GM12878 (cell line): ENCODE measurements around the gene RMDN3. TPM values are rescaled to one million over a fixed set of nuclear protein-coding genes. Genes with fewer than 3 reads are reported as not detected.
A peak's percentile ranks its signal among the peaks of the same experiment; 100 is the strongest.

Source experiments
- BCL11A ChIP-seq: IDR thresholded peaks from 2 replicates; pipeline ENCODE4 v1.6.1; 2011; ENCODE audit warnings: low read depth, low read length
- BCLAF1 ChIP-seq: fragments of 450-650 bp; IDR thresholded peaks from 2 replicates; pipeline ENCODE4 v1.6.1; 2017; ENCODE audit warnings: antibody characterized with exemption, mild to moderate bottlenecking, moderate library complexity
- BHLHE40 ChIP-seq, 2 experiments: fragments of 450-650 bp in 1 of 2; IDR thresholded peaks; 2 replicates each; pipeline ENCODE4 v1.6.1; 2011 to 2017; ENCODE audit warnings: low read depth in 2 of 2, borderline replicate concordance in 1 of 2, improper control_type of control experiment in 1 of 2, low read length in 1 of 2, mild to moderate bottlenecking in 1 of 2
- CHD1 ChIP-seq: IDR thresholded peaks from 2 replicates; pipeline ENCODE4 v1.6.1; 2012; ENCODE audit warnings: low read depth, low read length, improper control_type of control experiment
- HDGF ChIP-seq: fragments of 450-650 bp; IDR thresholded peaks from 2 replicates; pipeline ENCODE4 v1.6.1; 2016; ENCODE audit warnings: antibody characterized with exemption
- IKZF1 ChIP-seq: fragments of 450-650 bp; conservative IDR thresholded peaks from 2 replicates; pipeline ENCODE4 v1.6.1; 2017; ENCODE audit warnings: antibody characterized with exemption, mild to moderate bottlenecking
- KDM1A ChIP-seq: fragments of 200-600 bp; sonication (generic); IDR thresholded peaks from 2 replicates; pipeline ENCODE4 v1.6.1; 2016; ENCODE audit warnings: borderline replicate concordance
- MXI1 ChIP-seq: fragments of 150-350 bp; IDR thresholded peaks from 2 replicates; pipeline ENCODE4 v1.6.1; 2011; ENCODE audit warnings: low read depth, mild to moderate bottlenecking, inconsistent platforms, low read length, improper control_type of control experiment
- POLR2A ChIP-seq: IDR thresholded peaks from 2 replicates; pipeline ENCODE4 v1.6.1; 2011; ENCODE audit warnings: low read depth, mild to moderate bottlenecking, low read length
- POLR2AphosphoS2 ChIP-seq: IDR thresholded peaks from 2 replicates; pipeline ENCODE4 v1.6.1; 2011; ENCODE audit warnings: low read depth, mild to moderate bottlenecking, low read length, improper control_type of control experiment, moderate library complexity
- POLR2AphosphoS5 ChIP-seq: IDR thresholded peaks from 2 replicates; pipeline ENCODE4 v1.6.1; 2011; ENCODE audit warnings: mild to moderate bottlenecking, low read length, inconsistent platforms
- RELA ChIP-seq: fragments of 450-650 bp; IDR thresholded peaks from 2 replicates; pipeline ENCODE4 v1.8.0; 2014; ENCODE audit warnings: borderline replicate concordance; ENCODE audit not compliant: partially characterized antibody
- TARDBP ChIP-seq: IDR thresholded peaks from 2 replicates; pipeline ENCODE4 v1.6.1; 2016; ENCODE audit warnings: borderline replicate concordance
- ZNF687 ChIP-seq: fragments of 450-650 bp; IDR thresholded peaks from 2 replicates; pipeline ENCODE4 v1.6.1; 2017; ENCODE audit warnings: mild to moderate bottlenecking, moderate library complexity
- polyA plus RNA-seq, 11 experiments: library from polyadenylated mRNA; depleted of rRNA in 4 of 11; unstranded in 6 of 11; stranded (reverse) in 5 of 11; fragments of >200 nt; fragmentation: Nextera tagmentation in 4 of 11; fragmentation: Illumina TruSeq in 1 of 11; extraction: Ambion mirVana in 4 of 11; extraction: Trizol in 1 of 11; gene quantifications; 1 replicate in 1 of 11; 2 replicates in 10 of 11; pipeline versions ENCODE4 v1.2.1 to v1.2.3, GENCODE V29; 2011 to 2016; ENCODE audit warnings: inconsistent platforms in 2 of 11, missing spikeins in 2 of 11, low read depth in 1 of 11
- total RNA-seq, 4 experiments: library from RNA; depleted of rRNA in 3 of 4; stranded (reverse); fragments of >200 nt in 3 of 4; fragmentation: Illumina TruSeq in 1 of 4; extraction: Trizol in 1 of 4; gene quantifications; 2 replicates each; pipeline versions ENCODE4 v1.2.1 to v1.2.3, GENCODE V29; 2013 to 2021

The RMDN3 gene
- total and polyA plus RNA-seq, 10 of the 15 experiments (the other 5 are each of a cell fraction or from before 2014, with no cell fraction given) = 5.7 to 44.4 (median 20.3) TPM

GRCh38 chr15:40693904-40694687, 61.0 kb downstream of the RMDN3 start (continued):
- TF ChIP-seq TARDBP (0 out of 2 replicates have a peak, but pooled peaks have one; percentile 13), IKZF1 (peak; percentile 77; the same call in 1 of the 2 replicates), CHD1 (0 out of 2 replicates have a peak, but pooled peaks have one; percentile 1), BCLAF1 (no peak), POLR2AphosphoS5 (peak; percentile 60; the same call in 1 of the 2 replicates), BHLHE40 (IDR thresholded peaks at IDR 0.05; ENCODE audit: borderline replicate concordance in 1 of 2, low read depth in 2 of 2, low read length in 1 of 2) (no peak), POLR2A (0 out of 2 replicates have a peak, but pooled peaks have one; percentile 12), MXI1 (peak; percentile 61; the same call in 1 of the 2 replicates), KDM1A (no peak), ZNF687 (no peak), POLR2AphosphoS2 (no peak), BCL11A (0 out of 2 replicates have a peak, but pooled peaks have one; percentile 19), HDGF (0 out of 2 replicates have a peak, but pooled peaks have one; percentile 8), RELA (no peak)
